SJCRH30 (cell line): ENCODE measurements around the gene C1orf146. TPM values are rescaled to one million over a fixed set of nuclear protein-coding genes. Genes with fewer than 3 reads are reported as not detected.
A peak's percentile ranks its signal among the peaks of the same experiment; 100 is the strongest.
"Not testable (repeated sequence)": the region's sequence is repeated elsewhere in the genome, so short reads cannot be mapped to it uniquely, and the experiment has no call there.

Experiments
- DNase-seq, 2 experiments: peaks; one replicate each; pipeline ENCODE4 v3.0.0-alpha.2; 2015 to 2020
- H3K27ac ChIP-seq: fragments of 250-450 bp; sonication (Bioruptor Pico); 2 replicates; pipeline ENCODE4 v1.5.1; 2020; ENCODE audit warnings: mild to moderate bottlenecking, moderate library complexity
- H3K27me3 ChIP-seq: fragments of 250-450 bp; sonication (Bioruptor Pico); 2 replicates; pipeline ENCODE4 v1.5.1; 2020; ENCODE audit warnings: mild to moderate bottlenecking, moderate library complexity
- H3K36me3 ChIP-seq: fragments of 250-450 bp; sonication (Bioruptor Pico); 2 replicates; pipeline ENCODE4 v1.5.1; 2020; ENCODE audit warnings: mild to moderate bottlenecking, moderate library complexity
- H3K4me1 ChIP-seq: fragments of 250-450 bp; sonication (Bioruptor Pico); 2 replicates; pipeline ENCODE4 v1.5.1; 2020; ENCODE audit warnings: mild to moderate bottlenecking, moderate library complexity
- H3K4me3 ChIP-seq: fragments of 250-450 bp; sonication (Bioruptor Pico); 2 replicates; pipeline ENCODE4 v1.5.1; 2020; ENCODE audit warnings: mild to moderate bottlenecking, moderate library complexity
- H3K9me3 ChIP-seq: fragments of 250-450 bp; sonication (Bioruptor Pico); replicated peaks from 2 replicates; pipeline ENCODE4 v1.5.1; 2020; ENCODE audit warnings: mild to moderate bottlenecking, moderate library complexity
- total RNA-seq: library from RNA; depleted of rRNA; stranded (reverse); fragments of >200 nt; shearing (Covaris generic); gene quantifications from 2 replicates; pipeline ENCODE4 v1.2.3, GENCODE V29; 2014

C1orf146 gene
- total RNA-seq, 1 experiment from 2014 or later: not detected

DNA sequence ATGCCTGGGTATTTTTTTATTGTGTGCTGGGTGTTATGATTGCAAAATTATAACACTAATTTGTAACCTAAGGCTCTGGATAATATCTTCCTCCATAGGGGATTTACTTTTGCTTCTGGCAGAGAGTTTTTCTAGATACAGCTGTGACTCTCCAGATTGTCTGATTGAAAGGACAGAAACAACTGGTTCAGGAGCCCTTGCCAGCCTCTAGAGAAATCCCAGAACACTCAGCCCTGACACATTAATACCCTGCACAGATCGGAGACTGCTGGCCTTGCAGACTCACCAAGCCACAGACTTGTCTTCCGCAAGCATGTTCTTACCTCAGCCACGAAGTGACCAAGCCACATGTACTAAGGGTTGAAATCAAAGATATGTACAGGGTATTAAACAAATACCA, 10.7 kb downstream of the C1orf146 start:
- Histone ChIP-seq H3K4me3 (no peak overlapping the region), H3K4me1 (no peaks in the 10 kb centered on the region), H3K27ac (no peak overlapping the region), H3K9me3 (no peaks in the 10 kb centered on the region), H3K36me3 (no peaks in the 10 kb centered on the region), H3K27me3 (no peaks in the 10 kb centered on the region)
- DNase-seq: no peak

DNA sequence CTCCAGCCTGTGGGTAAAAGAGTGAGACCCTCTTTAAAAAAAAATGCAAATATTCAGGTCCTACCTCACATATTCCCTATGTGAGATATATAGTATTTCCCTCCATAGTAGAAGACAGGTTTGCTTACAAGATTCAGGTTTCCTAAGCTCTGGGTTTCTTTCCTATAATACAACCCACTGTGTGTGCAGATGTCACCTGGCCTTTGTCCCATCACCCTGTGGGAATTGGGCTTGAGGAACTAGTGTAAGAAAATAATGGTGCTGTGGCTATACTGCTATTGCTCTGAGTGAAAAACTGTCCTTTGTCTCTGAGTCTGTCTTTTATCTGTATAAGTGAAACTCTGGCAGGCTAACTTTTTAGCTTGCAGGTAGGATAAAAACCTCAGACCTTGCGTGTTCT, 13.0 kb downstream of the C1orf146 start:
- no peak for DNase-seq
- H3K27ac ChIP-seq: no peak overlapping the region
- no peaks in the 10 kb centered on the region for H3K36me3 ChIP-seq
- no peaks in the 10 kb centered on the region for H3K4me1 ChIP-seq
- H3K27me3 ChIP-seq: no peaks in the 10 kb centered on the region
- no peak overlapping the region for H3K4me3 ChIP-seq
- H3K9me3 ChIP-seq: no peaks in the 10 kb centered on the region

GRCh38 chr1:92240034-92240433, 22.3 kb downstream of the C1orf146 start:
- Histone ChIP-seq H3K27me3 (no peaks in the 10 kb centered on the region), H3K4me1 (no peaks in the 10 kb centered on the region), H3K4me3 (no peak overlapping the region), H3K27ac (no peak overlapping the region), H3K36me3 (peaks cover 3% of the 10 kb centered on the region), H3K9me3 (no peaks in the 10 kb centered on the region)
- DNase-seq: no peak

DNA sequence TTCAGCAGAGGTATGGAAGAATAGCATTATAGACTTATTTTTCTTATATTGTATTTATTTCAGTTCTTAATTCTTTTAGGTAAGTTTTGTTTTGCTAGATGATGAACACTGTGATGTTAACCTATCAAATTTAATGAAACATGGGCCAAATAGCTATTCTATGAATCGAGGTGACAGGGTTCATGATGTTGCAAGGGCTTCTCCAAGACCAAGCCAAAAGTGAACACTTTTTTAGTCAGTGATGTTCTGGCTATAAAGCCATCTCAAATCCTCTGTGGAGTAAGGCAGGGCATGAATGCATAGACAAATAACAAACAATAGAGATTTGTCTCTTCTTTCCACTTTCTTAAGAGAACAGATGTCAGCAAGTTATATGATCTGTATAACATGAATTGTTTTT, 26.7 kb downstream of the C1orf146 start:
- no peak for DNase-seq

GRCh38 chr1:92254714-92255113, 37.0 kb downstream of the C1orf146 start:
- not testable (repeated sequence) for H3K27ac ChIP-seq, H3K9me3 ChIP-seq, H3K27me3 ChIP-seq, DNase-seq, H3K4me1 ChIP-seq, H3K4me3 ChIP-seq
- peaks cover 38% of the 10 kb centered on the region for H3K36me3 ChIP-seq

More for the DNA sequence above, 26.7 kb downstream of the C1orf146 start:
- H3K27me3 ChIP-seq: no peaks in the 10 kb centered on the region
- H3K36me3 ChIP-seq: peaks cover 26% of the 10 kb centered on the region
- no peak overlapping the region for H3K27ac ChIP-seq
- H3K9me3 ChIP-seq: no peaks in the 10 kb centered on the region
- H3K4me1 ChIP-seq: no peaks in the 10 kb centered on the region
- H3K4me3 ChIP-seq: no peak overlapping the region

- Histone ChIP-seq H3K27me3 (no peaks in the 10 kb centered on the region), H3K4me3 (no peak overlapping the region), H3K9me3 (0 out of 2 replicates have a peak, but pooled peaks cover 3% of the 10 kb centered on the region), H3K4me1 (no peaks in the 10 kb centered on the region), H3K27ac (no peak overlapping the region), H3K36me3 (peaks cover 42% of the 10 kb centered on the region)
- no peak for DNase-seq
These were observed 41.6 kb downstream of the C1orf146 start for GRCh38 chr1:92259350-92259749.

DNA sequence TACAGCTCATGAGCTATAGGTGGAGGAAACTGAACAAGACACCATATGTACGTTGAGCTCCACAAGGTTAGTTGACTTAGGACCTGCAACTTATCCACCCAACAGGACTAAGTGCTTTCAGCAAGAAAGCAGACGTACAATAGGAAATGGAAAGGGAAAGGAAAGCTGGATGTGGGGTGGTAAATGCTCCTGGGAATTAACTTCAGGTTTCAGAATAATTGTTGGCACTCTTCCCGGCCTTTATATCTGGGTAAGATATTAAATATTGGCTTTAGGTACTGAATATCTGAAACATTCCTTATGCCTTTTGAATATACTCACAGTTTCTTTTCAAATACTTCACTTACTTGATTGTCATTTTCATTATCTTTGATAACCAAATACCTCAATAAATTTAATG, 44.8 kb downstream of the C1orf146 start:
- Histone ChIP-seq H3K4me1 (no peaks in the 10 kb centered on the region), H3K36me3 (peaks cover 46% of the 10 kb centered on the region), H3K4me3 (no peak overlapping the region), H3K9me3 (no peaks in the 10 kb centered on the region), H3K27me3 (no peaks in the 10 kb centered on the region), H3K27ac (no peak overlapping the region)
- DNase-seq: no peak

DNA sequence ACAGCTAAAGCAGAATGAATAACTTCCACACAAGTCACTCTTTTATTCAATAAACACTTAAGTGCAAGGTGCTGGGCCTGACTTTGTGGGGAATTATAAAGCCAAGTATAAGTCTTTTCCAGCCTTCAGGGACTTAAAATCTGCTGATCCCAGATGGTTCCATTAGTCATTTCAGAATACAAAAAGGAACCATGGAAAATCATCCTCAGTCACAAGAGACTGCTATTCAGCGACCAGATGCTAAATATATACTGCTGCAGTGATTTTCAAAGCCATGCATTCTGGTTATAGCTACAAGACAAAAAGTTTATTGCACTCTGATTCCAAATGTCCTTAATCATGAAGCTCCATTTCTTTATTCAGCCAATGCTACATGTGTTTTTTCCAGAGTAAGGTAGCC, 55.3 kb downstream of the C1orf146 start:
- no peak for DNase-seq
- no peak overlapping the region for H3K27ac ChIP-seq
- H3K9me3 ChIP-seq: no peaks in the 10 kb centered on the region
- H3K4me1 ChIP-seq: no peaks in the 10 kb centered on the region
- no peak overlapping the region for H3K4me3 ChIP-seq
- no peaks in the 10 kb centered on the region for H3K27me3 ChIP-seq
- H3K36me3 ChIP-seq: peaks cover 17% of the 10 kb centered on the region

DNA sequence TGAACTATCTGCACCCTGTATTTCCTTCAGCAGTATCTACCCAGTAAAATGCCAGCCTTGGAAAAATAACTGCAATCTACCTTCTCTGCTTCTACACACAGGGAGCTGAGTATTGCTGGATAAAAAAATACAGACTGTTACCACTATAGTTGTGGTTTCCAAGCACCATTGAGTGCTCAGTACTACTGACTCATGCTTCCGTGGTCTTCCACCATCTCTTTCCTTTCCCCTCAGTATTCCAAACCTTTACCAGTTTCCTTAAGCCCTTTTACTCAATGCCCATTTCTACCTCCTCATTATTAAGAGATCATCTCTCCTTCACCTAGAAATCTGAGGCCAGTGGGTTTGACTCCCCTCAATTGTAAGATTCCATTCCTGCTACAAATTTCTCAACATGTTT, 57.2 kb downstream of the C1orf146 start:
- DNase-seq: no peak
- Histone ChIP-seq H3K27ac (no peak overlapping the region), H3K27me3 (no peaks in the 10 kb centered on the region), H3K36me3 (peaks cover 25% of the 10 kb centered on the region), H3K9me3 (no peaks in the 10 kb centered on the region), H3K4me3 (no peak overlapping the region), H3K4me1 (no peaks in the 10 kb centered on the region)

DNA sequence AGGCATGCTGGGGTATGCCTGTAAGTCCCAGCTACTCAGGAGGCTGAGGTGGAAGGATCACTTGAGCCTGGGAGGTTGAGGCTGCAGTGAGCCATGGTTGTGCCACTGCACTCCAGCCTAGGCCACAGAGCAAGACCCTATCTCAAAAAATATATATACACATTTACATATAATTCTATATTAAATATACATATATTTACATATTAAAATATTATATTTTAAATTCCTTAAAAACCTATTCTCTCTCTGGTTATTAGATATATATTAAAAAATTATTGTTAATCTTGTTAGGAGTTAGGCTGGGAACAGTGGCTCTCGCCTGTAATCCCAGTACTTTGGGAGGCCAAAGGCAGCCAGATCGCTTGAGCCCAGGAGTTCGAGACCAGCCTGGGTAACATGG, 58.4 kb downstream of the C1orf146 start:
- Histone ChIP-seq H3K36me3 (peaks cover 29% of the 10 kb centered on the region), H3K4me1 (no peaks in the 10 kb centered on the region), H3K27ac (no peak overlapping the region), H3K4me3 (no peak overlapping the region), H3K9me3 (0 out of 2 replicates have a peak, but pooled peaks cover 7% of the 10 kb centered on the region), H3K27me3 (no peaks in the 10 kb centered on the region)
- DNase-seq: no peak

DNA sequence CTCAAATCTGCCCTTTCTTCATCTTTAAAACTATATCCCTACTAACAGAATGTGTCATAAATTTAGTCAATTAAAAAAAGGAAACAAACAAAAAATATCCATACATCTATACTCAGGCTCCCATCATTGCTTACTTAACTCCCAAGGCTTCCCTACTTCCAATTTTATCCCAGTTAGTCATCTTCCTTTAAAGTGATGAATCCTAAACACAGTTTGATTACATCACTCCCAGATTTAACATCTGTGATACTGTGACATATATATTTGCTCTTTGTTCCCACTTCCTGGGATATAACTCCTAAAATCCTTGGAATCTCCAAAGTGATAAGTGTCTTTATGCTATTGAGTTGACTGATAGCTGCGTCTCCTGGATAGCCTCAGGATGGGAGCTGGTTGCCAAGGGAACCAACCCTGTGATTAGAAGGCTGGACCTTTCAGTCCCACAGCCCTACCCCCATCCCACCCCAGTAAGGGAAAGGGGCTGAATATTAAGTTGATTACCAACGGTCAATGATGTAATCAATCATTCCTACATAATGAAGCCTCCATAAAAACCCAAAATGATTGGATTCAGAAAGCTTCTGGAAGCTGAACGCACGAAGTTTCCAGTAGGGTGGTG, 59.5 kb downstream of the C1orf146 start:
- H3K27ac ChIP-seq: no peak overlapping the region
- H3K9me3 ChIP-seq: 0 out of 2 replicates have a peak, but pooled peaks cover 7% of the 10 kb centered on the region
- no peaks in the 10 kb centered on the region for H3K27me3 ChIP-seq
- H3K4me3 ChIP-seq: no peak overlapping the region
- peaks cover 27% of the 10 kb centered on the region for H3K36me3 ChIP-seq
- DNase-seq: no peak
- H3K4me1 ChIP-seq: no peaks in the 10 kb centered on the region

DNA sequence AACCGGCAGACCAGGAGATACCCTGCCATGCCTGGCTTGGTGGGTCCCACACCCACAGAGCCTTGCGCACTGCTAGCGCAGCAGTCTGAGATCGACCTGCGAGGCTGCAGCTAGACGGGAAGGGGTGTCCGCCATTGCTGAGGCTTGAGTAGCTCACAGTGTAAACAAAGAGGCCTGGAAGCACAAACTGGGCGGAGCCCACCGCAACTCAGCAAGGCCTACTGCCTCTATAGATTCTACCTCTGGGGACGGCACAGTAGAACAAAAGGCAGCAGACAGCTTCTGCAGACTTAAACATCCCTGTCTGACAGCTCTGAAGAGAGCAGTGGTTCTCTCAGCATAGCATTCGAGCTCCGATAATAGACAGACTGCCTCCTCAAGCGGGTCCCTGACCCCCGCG, 62.1 kb downstream of the C1orf146 start:
- not testable (repeated sequence) for H3K4me3 ChIP-seq, H3K9me3 ChIP-seq, H3K27me3 ChIP-seq, H3K27ac ChIP-seq, DNase-seq, H3K4me1 ChIP-seq
- H3K36me3 ChIP-seq: peaks cover 23% of the 10 kb centered on the region

- peaks cover 34% of the 10 kb centered on the region for H3K36me3 ChIP-seq
- H3K4me3 ChIP-seq, H3K4me1 ChIP-seq, H3K27ac ChIP-seq, H3K27me3 ChIP-seq, DNase-seq, H3K9me3 ChIP-seq: not testable (repeated sequence)
These were observed 63.7 kb downstream of the C1orf146 start for GRCh38 chr1:92281411-92281810.

DNA sequence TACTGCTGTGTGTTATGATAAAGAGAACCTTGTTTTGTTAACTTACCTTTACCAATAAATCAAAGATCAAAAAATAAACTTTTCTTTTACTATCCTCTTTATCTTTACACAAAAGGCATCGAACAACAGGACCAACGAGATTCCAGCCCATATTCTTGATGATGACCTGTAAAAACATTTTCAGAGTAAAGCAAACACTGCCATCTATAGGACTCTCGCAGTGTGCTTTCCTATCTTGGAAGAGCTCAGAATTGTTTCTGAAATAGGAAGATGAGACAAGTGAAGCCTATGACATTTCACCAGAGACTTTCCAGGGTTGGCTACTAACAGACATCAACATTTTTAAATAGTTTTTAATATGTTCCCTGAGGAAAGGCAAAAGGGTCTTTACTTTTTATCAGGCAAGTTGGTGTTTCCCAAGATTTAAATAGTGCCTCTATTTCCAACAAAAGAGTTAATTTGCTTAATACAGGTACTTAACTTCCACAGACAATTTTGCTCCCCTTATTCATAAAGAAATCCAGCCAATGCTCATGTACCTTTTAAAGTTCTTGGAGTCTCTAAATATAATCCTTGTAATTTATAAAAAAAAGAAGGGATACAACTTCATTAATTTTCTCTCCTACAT, 73.8 kb downstream of the C1orf146 start:
- Histone ChIP-seq H3K36me3 (peaks cover 26% of the 10 kb centered on the region), H3K27ac (no peak overlapping the region), H3K9me3 (no peaks in the 10 kb centered on the region), H3K4me1 (no peaks in the 10 kb centered on the region), H3K4me3 (no peak overlapping the region), H3K27me3 (no peaks in the 10 kb centered on the region)
- peak; percentile 7 to 62 for DNase-seq
